Motor neuron (in vitro differentiated cells): ENCODE measurements around the gene MARCHF10. TPM values are rescaled to one million over a fixed set of nuclear protein-coding genes. Genes with fewer than 3 reads are reported as not detected.

Experiments used
- ATAC-seq, 8 experiments: fragments of 200-7000 bp; cut with Tn5 transposase; replicated peaks in 6 of 8; 2 replicates each; pipeline ENCODE4 v1.8.0; 2021; ENCODE audit warnings: mild to moderate bottlenecking in 8 of 8, moderate library complexity in 8 of 8
- H3K27ac ChIP-seq, 2 donors: fragments of 250-450 bp; sonication (Bioruptor Pico); 2 replicates each; pipeline ENCODE4 v1.9.0; 2021; ENCODE audit warnings: antibody characterized with exemption in 2 of 2, mild to moderate bottlenecking in 2 of 2, moderate library complexity in 1 of 2
- H3K4me1 ChIP-seq, 2 donors: fragments of 250-450 bp; sonication (Bioruptor Pico); replicated peaks in 1 of 2; 2 replicates each; pipeline ENCODE4 v1.6.1; 2021; ENCODE audit warnings: antibody characterized with exemption in 2 of 2, mild to moderate bottlenecking in 2 of 2, moderate library complexity in 1 of 2
- H3K4me3 ChIP-seq, 5 donors: fragments of 250-450 bp; sonication (Bioruptor Pico); 2 replicates each; pipeline ENCODE4 v1.9.0; 2021; ENCODE audit warnings: antibody characterized with exemption in 5 of 5, mild to moderate bottlenecking in 5 of 5, moderate library complexity in 4 of 5
- WGBS, 10 experiments: fragments of 450-650 bp; shearing (Covaris generic); methylation state at CpG; one replicate each; pipeline ENCODE4 v1.0.0; 2022; 5-methylcytosine and 5-hydroxymethylcytosine counted together
- in situ Hi-C, 9 experiments: fragments of 400-800 bp; cut with MboI; loops; one replicate each; pipeline ENCODE4 v1.15.0; 2021; ENCODE audit warnings: low sequenced_read_pairs in 9 of 9, low pct_unique_long_range_greater_than_20kb in 2 of 9; ENCODE audit not compliant: unreplicated experiment in 9 of 9
- total RNA-seq, 8 experiments: library from RNA; unstranded; fragments of 300-600 nt; gene quantifications; 2 replicates each; pipeline versions ENCODE4 v1.2.3 to v1.2.4, GENCODE V29; 2022

MARCHF10 gene
- total RNA-seq, 8 experiments from 2014 or later = 0.20 to 2.2 (median 0.71) TPM; not detected in 1

GRCh38 chr17:62753562-62753961 is 54.6 kb downstream of the MARCHF10 start:
- WGBS, 10 experiments = 70 to 100% (median 93%) methylated on average over 1 to 5 of the region's 7 CpGs; no CpG with 5 or more reads in 3 of the 10 experiments

GRCh38 chr17:62751060-62751691 is 56.9 kb downstream of the MARCHF10 start:
- peaks cover 2 to 4% of the 10 kb centered on the region in 2 donors for H3K4me1 ChIP-seq
- H3K4me3 ChIP-seq = no peak overlapping the region
- 17 to 100% (median 81%) methylated on average over 1 to 9 of the region's 12 CpGs; no CpG with 5 or more reads in 2 of the 10 experiments for WGBS, 10 experiments

More at GRCh38 chr17:62753562-62753961, 54.6 kb downstream of the MARCHF10 start:
- ATAC-seq = no peak
- Histone ChIP-seq H3K4me3 (no peak overlapping the region), H3K27ac (no peak overlapping the region), H3K4me1 (peaks cover 10 to 11% of the 10 kb centered on the region in 2 donors)
- in situ Hi-C loops = no loop called here

GRCh38 chr17:62750631-62751051 is 57.5 kb downstream of the MARCHF10 start:
- H3K4me3 ChIP-seq = no peak overlapping the region
- in situ Hi-C loops = no loop called here
- ATAC-seq = peak in 5 of 8 experiments; percentile 32 to 78 (median 58)
- no peak overlapping the region for H3K27ac ChIP-seq
- 62 to 100% (median 73%) methylated on average over 1 to 6 of the region's 15 CpGs; no CpG with 5 or more reads in 4 of the 10 experiments for WGBS, 10 experiments
- H3K4me1 ChIP-seq = peaks cover 2 to 4% of the 10 kb centered on the region in 2 donors

More at GRCh38 chr17:62751060-62751691, 56.9 kb downstream of the MARCHF10 start:
- peak in 4 of 8 experiments; percentile 24 to 38 (median 29) for ATAC-seq
- in situ Hi-C loops = no loop called here
- H3K27ac ChIP-seq = no peak overlapping the region

- no peak overlapping the region for H3K4me3 ChIP-seq
- in situ Hi-C loops = no loop called here
- WGBS, 10 experiments = 84 to 100% (median 92%) methylated on average over 2 to 6 of the region's 17 CpGs; no CpG with 5 or more reads in 7 of the 10 experiments
- no peak overlapping the region for H3K27ac ChIP-seq
- no peak for ATAC-seq
- peaks cover 2 to 4% of the 10 kb centered on the region in 2 donors for H3K4me1 ChIP-seq
Observed at GRCh38 chr17:62749926-62750325, 58.2 kb downstream of the MARCHF10 start.

GRCh38 chr17:62746941-62747340 is 61.2 kb downstream of the MARCHF10 start:
- peaks cover 2 to 4% of the 10 kb centered on the region in 2 donors for H3K4me1 ChIP-seq
- no peak overlapping the region for H3K27ac ChIP-seq
- in situ Hi-C loops = no loop called here
- WGBS, 10 experiments = 19 to 63% (median 32%) methylated on average over 1 to 8 of the region's 8 CpGs
- H3K4me3 ChIP-seq = no peak overlapping the region
- peak in 4 of 8 experiments; percentile 17 to 64 (median 50) for ATAC-seq

GRCh38 chr17:62745806-62746205 is 62.3 kb downstream of the MARCHF10 start:
- Histone ChIP-seq H3K27ac (no peak overlapping the region), H3K4me1 (peaks cover 2 to 4% of the 10 kb centered on the region in 2 donors), H3K4me3 (no peak overlapping the region)
- WGBS, 10 experiments = 36 to 100% (median 94%) methylated on average over 2 to 7 of the region's 7 CpGs; no CpG with 5 or more reads in 3 of the 10 experiments
- in situ Hi-C loops = no loop called here
- ATAC-seq = no peak

- no peak for ATAC-seq
- in situ Hi-C loops = no loop called here
- Histone ChIP-seq H3K27ac (no peak overlapping the region), H3K4me1 (peaks cover 2 to 4% of the 10 kb centered on the region in 2 donors), H3K4me3 (no peak overlapping the region)
- WGBS, 10 experiments = 20 to 100% (median 85%) methylated on average over 1 to 7 of the region's 7 CpGs; no CpG with 5 or more reads in 3 of the 10 experiments
Observed at GRCh38 chr17:62744259-62744658, 63.9 kb downstream of the MARCHF10 start.

GRCh38 chr17:62741290-62741689 is 66.8 kb downstream of the MARCHF10 start:
- no peaks in the 10 kb centered on the region for H3K4me1 ChIP-seq
- no peak overlapping the region for H3K27ac ChIP-seq
- no peak for ATAC-seq
- in situ Hi-C loops = no loop called here
- 77 to 100% (median 94%) methylated on average over 2 to 4 of the region's 4 CpGs for WGBS, 10 experiments
- H3K4me3 ChIP-seq = no peak overlapping the region

GRCh38 chr17:62739645-62740388 is 68.3 kb downstream of the MARCHF10 start:
- peak in 5 of 8 experiments; percentile 20 to 52 (median 42) for ATAC-seq
- Histone ChIP-seq H3K4me1 (peaks cover 0 to 7% of the 10 kb centered on the region in 2 donors), H3K27ac (no peak overlapping the region), H3K4me3 (no peak overlapping the region)
- in situ Hi-C loops = no loop called here
- WGBS, 10 experiments = 15 to 100% (median 88%) methylated on average over 1 to 9 of the region's 16 CpGs

- H3K4me3 ChIP-seq = no peak overlapping the region
- H3K27ac ChIP-seq = no peak overlapping the region
- 67 to 100% (median 86%) methylated on average over 1 to 8 of the region's 9 CpGs; no CpG with 5 or more reads in 2 of the 10 experiments for WGBS, 10 experiments
- in situ Hi-C loops = no loop called here
- no peak for ATAC-seq
- H3K4me1 ChIP-seq = peaks cover 0 to 10% of the 10 kb centered on the region in 2 donors
Observed at GRCh38 chr17:62738281-62738680, 69.8 kb downstream of the MARCHF10 start.

GRCh38 chr17:62737513-62737912 is 70.6 kb downstream of the MARCHF10 start:
- Histone ChIP-seq H3K4me1 (peaks cover 0 to 10% of the 10 kb centered on the region in 2 donors), H3K4me3 (no peak overlapping the region), H3K27ac (no peak overlapping the region)
- ATAC-seq = no peak
- WGBS, 10 experiments = 60 to 100% (median 86%) methylated on average over 1 to 5 of the region's 8 CpGs; no CpG with 5 or more reads in 5 of the 10 experiments
- in situ Hi-C loops = no loop called here

- Histone ChIP-seq H3K4me1 (peaks cover 0 to 10% of the 10 kb centered on the region in 2 donors), H3K4me3 (no peak overlapping the region), H3K27ac (no peak overlapping the region)
- peak in 2 of 8 experiments; percentile 31 to 48 for ATAC-seq
- WGBS, 10 experiments = 15 to 69% (median 50%) methylated on average over 2 to 7 of the region's 7 CpGs
- in situ Hi-C loops = no loop called here
Observed at GRCh38 chr17:62735044-62735651, 73.0 kb downstream of the MARCHF10 start.

- H3K4me3 ChIP-seq = no peak overlapping the region
- H3K27ac ChIP-seq = no peak overlapping the region
- no peak for ATAC-seq
- in situ Hi-C loops = no loop called here
- WGBS, 10 experiments = 40 to 97% (median 88%) methylated on average over 1 to 5 of the region's 5 CpGs
- H3K4me1 ChIP-seq = peaks cover 0 to 10% of the 10 kb centered on the region in 2 donors
Observed at GRCh38 chr17:62732125-62732524, 76.0 kb downstream of the MARCHF10 start.
